GM12864 (cell line): ENCODE data around the gene MAD2L2.

Experiments
- DNase-seq: peaks from one replicate; pipeline ENCODE4 v3.0.0-alpha.2; 2011; ENCODE audit warnings: low read depth
- H3K4me3 ChIP-seq: 2 replicates; pipeline ENCODE4 v1.5.1; 2011; ENCODE audit warnings: mild to moderate bottlenecking, low read depth, low read length, control low read depth
- CTCF ChIP-seq: IDR thresholded peaks from 2 replicates; pipeline ENCODE4 v1.5.1; 2011; ENCODE audit warnings: low read depth, mild to moderate bottlenecking, moderate library complexity, low read length, control low read depth, inconsistent platforms; ENCODE audit errors: missing control alignments

Gene MAD2L2

GRCh38 chr1:11682799-11683198 lies 1.9 kb upstream of the MAD2L2 start:
- no peak overlapping the region for H3K4me3 ChIP-seq
- no peak for TF ChIP-seq CTCF
- DNase-seq, result no peak

GRCh38 chr1:11682287-11682771 lies 1.4 kb upstream of the MAD2L2 start:
- no peak for TF ChIP-seq CTCF
- DNase-seq, result no peak
- no peak overlapping the region for H3K4me3 ChIP-seq

- no peak for DNase-seq
- TF ChIP-seq CTCF, result no peak
- peak overlapping the region; percentile 87 for H3K4me3 ChIP-seq
These were observed 478 bp downstream of the MAD2L2 start for GRCh38 chr1:11680270-11681070.

- H3K4me3 ChIP-seq, result no peak overlapping the region
- DNase-seq, result no peak
- no peak for TF ChIP-seq CTCF
These were observed 2.5 kb downstream of the MAD2L2 start for GRCh38 chr1:11678442-11678841.

GRCh38 chr1:11676386-11677103 lies 4.4 kb downstream of the MAD2L2 start:
- TF ChIP-seq CTCF, result no peak
- no peak for DNase-seq
- no peak overlapping the region for H3K4me3 ChIP-seq

- no peak for TF ChIP-seq CTCF
- no peak overlapping the region for H3K4me3 ChIP-seq
- no peak for DNase-seq
These were observed 5.6 kb downstream of the MAD2L2 start for GRCh38 chr1:11675325-11675724.

- H3K4me3 ChIP-seq, result no peak overlapping the region
- TF ChIP-seq CTCF, result no peak
- DNase-seq, result no peak
These were observed 6.5 kb downstream of the MAD2L2 start for GRCh38 chr1:11674488-11674887.
